IMR-90 (cell line): Measurements from ENCODE around the gene SLC22A12.

ENCODE experiments used
- CTCF ChIP-seq: conservative IDR thresholded peaks from 2 replicates; pipeline ENCODE4 v1.5.1; 2012; ENCODE audit warnings: mild to moderate bottlenecking, low read depth, low read length, improper control_type of control experiment
- FOS ChIP-seq: fragments of 150-350 bp; IDR thresholded peaks from 2 replicates; pipeline ENCODE4 v1.6.1; 2016; ENCODE audit warnings: low read depth, low read length
- MAZ ChIP-seq: IDR thresholded peaks from 2 replicates; pipeline ENCODE4 v1.6.1; 2012; ENCODE audit warnings: low read depth, mild to moderate bottlenecking, low read length, improper control_type of control experiment, moderate library complexity, borderline replicate concordance
- MXI1 ChIP-seq: IDR thresholded peaks from 2 replicates; pipeline ENCODE4 v1.6.1; 2012; ENCODE audit warnings: low read depth, mild to moderate bottlenecking, low read length, moderate library complexity, borderline replicate concordance
- POLR2A ChIP-seq: IDR thresholded peaks from 2 replicates; pipeline ENCODE4 v1.6.1; 2012; ENCODE audit warnings: mild to moderate bottlenecking, low read depth, low read length
- RAD21 ChIP-seq: IDR thresholded peaks from 2 replicates; pipeline ENCODE4 v1.6.1; 2012; ENCODE audit warnings: low read length, improper control_type of control experiment
- RFX5 ChIP-seq: IDR thresholded peaks from 2 replicates; pipeline ENCODE4 v1.8.0; 2012; ENCODE audit warnings: low read depth, mild to moderate bottlenecking, low read length, moderate library complexity
- SMC3 ChIP-seq: fragments of 150-350 bp; IDR thresholded peaks from 2 replicates; pipeline ENCODE4 v1.6.1; 2016; ENCODE audit warnings: low read depth, mild to moderate bottlenecking, antibody characterized with exemption, low read length, moderate library complexity
- USF2 ChIP-seq: fragments of 150-350 bp; IDR thresholded peaks from 2 replicates; pipeline ENCODE4 v1.6.1; 2017; ENCODE audit warnings: mild to moderate bottlenecking, antibody characterized with exemption, low read length, low read depth

- TF ChIP-seq RAD21 (no peak), CTCF (no peak), RFX5 (no peak), SMC3 (no peak), POLR2A (no peak), USF2 (no peak), MAZ (no peak), FOS (no peak), MXI1 (no peak)
These were observed 53.1 kb downstream of the SLC22A12 start for GRCh38 chr11:64643920-64644646.
